LNCaP clone FGC (cell line): ENCODE results near the gene UGT1A10.
"Not testable (repeated sequence)": the region's sequence is repeated elsewhere in the genome, so short reads cannot be mapped to it uniquely, and the experiment has no call there.

Experiments
- DNase-seq: peaks from one replicate; pipeline ENCODE4 v3.0.0-alpha.2; 2011; ENCODE audit warnings: low read depth
- H3K4me3 ChIP-seq: 2 replicates; pipeline ENCODE4 v1.5.1; 2011; ENCODE audit warnings: mild to moderate bottlenecking, low read depth, low read length, control low read depth
- CTCF ChIP-seq: IDR thresholded peaks from 2 replicates; pipeline ENCODE4 v1.5.1; 2012; ENCODE audit warnings: mild to moderate bottlenecking; ENCODE audit not compliant: control insufficient read depth, insufficient read depth; ENCODE audit errors: extremely low read depth

Gene UGT1A10

DNA sequence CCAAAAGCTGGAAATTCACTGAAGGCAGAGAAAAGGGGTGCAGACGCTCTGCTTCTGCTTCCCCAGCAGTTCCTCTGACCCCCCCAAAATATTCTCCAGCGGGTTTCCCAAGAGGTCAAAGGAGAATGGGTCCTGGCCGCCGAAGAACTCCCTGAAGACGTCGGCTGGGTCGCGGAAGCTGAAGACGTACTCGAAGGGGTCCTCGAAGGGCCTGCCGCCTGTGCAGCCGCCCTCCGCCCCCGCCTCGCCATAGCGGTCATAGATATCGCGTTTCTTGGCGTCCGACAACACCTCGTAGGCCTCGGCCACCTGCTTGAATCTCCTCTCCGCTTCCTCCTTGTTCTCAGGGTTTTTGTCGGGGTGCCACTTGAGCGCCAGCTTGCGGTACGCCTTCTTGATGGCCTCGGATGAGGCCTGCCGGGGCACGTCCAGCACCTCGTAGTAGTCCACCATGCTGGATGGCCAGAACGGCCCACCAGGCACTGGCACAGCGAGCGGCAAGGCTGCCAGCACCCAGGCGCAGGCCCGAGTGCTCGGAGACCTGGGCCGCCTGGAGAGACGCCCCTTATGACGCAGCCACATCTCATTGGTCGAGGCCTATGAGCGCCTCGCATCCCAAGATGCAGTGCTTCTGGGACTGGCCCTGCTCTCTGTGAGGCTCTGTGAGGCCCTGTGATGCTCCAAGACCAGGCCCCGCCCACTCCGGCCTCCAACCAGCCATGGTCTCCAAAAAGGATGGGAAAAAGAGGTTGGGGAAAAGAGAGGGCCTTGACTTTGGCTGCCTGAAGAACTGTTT lies 107.4 kb downstream of the UGT1A10 start:
- TF ChIP-seq CTCF = no peak
- no peak overlapping the region for H3K4me3 ChIP-seq
- DNase-seq = no peak

DNA sequence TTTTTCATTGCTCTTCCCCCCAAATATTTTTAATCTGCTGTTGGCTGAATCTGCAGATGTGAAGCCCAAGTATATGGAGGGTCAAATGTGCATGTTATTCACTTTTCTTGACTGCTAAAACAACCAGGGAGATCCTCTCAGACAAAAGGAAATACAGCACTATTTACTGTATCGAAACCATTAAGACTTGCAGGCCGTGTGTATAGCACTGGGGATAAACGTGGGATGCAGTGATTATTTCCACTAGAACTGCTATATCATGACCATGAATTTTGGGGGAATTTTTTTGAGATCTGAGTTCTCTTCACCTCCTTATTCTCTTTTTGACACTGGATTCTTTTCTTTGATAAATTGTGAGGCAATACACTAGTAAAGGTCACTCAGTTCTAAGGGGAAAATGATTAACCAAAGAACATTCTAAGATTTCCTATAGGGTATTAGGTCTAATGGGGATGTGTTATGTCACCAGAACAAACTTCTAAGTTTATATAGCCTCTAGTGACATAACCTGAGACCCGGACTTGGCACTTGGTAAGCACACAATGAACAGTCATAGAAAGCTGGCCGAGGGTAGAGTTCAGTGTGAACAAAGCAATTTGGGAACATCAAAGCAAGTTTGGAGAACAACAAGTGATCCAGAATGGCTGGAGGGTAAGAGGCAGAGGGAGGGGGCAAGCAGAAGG lies 109.0 kb downstream of the UGT1A10 start:
- DNase-seq = no peak
- no peak for TF ChIP-seq CTCF
- no peak overlapping the region for H3K4me3 ChIP-seq

DNA sequence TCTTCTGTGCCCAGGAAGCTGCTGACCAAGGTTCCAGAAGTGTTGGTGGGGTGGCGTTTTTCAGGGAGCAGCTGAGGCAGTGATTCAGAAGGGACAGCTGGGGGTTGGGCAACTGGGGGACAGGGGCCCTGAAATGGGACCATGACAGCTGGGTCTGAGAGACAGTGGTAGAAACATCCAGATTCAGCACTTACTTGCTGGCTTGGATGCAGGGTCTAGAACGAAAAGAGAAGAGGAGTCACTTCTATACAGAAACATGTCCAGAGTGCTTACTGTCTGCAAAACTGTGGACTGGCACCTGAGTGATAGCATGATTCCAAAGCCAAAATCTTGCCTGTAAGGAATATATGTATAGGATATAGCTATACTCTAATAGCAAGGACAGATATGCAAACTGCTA lies 109.6 kb downstream of the UGT1A10 start:
- DNase-seq = not testable (repeated sequence)

GRCh38 chr2:233746475-233747282 lies 110.4 kb downstream of the UGT1A10 start:
- no peak for DNase-seq
- no peak overlapping the region for H3K4me3 ChIP-seq
- no peak for TF ChIP-seq CTCF

More for the DNA sequence above, 109.6 kb downstream of the UGT1A10 start:
- not testable (repeated sequence) for H3K4me3 ChIP-seq

DNA sequence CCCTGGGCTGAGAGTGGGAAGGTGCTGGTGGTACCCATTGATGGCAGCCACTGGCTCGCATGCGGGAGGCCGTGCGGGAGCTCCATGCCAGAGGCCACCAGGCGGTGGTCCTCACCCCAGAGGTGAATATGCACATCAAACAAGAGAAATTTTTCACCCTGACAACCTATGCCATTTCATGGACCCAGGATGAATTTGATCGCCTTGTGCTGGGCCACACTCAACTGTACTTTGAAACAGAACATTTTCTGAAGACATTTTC lies 111.0 kb downstream of the UGT1A10 start:
- DNase-seq = no peak
- no peak for TF ChIP-seq CTCF
- no peak overlapping the region for H3K4me3 ChIP-seq

- not testable (repeated sequence) for DNase-seq, H3K4me3 ChIP-seq
These were observed 114.4 kb downstream of the UGT1A10 start for GRCh38 chr2:233750689-233751088.

DNA sequence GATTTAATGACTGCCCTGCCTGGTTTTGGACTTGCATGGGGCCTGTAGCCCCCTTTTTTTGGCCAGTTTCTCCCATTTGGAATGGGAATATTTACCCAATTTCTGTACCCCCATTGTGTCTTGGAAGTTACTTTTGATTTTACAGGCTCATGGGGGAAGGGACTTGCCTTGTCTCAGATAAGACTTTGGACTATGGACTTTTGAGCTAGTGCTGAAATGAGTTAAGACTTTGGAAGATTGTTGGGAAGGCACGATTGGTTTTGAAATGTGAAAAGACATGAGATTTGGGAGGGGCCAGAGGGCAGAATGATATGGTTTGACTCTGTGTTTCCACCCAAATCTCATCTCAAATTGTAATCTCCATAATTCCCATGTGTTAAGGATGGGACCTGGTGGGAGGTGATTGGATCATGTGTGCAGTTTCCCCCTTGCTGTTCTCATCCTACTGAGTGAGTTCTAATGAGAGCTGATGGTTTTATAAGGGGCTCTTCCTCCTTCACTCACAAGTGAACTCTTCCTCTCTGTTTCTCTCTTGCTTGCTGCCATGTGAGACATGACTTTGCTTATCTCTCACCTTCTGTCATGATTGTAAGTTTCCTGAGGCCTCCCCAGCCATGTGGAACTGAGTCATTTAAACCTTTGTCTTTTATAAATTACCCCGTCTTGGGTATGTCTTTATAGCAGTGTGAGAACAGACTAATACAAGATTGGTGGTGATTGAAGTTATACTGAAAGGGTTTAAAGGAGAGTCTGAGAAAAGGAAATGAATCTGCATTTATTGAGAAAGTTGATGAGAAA lies 115.2 kb downstream of the UGT1A10 start:
- H3K4me3 ChIP-seq, DNase-seq: not testable (repeated sequence)
